ENCODE data around the gene CHMP1B.

Gene CHMP1B

GRCh38 chr18:11866764-11867163, 15.6 kb downstream of the CHMP1B start:
- Histone ChIP-seq H3K27me3 (ENCODE audit: control insufficient read depth, insufficient read depth, low read length) (no peaks in the 10 kb centered on the region), H3K27ac (ENCODE audit: low read length) (no peak overlapping the region), H3K4me1 (ENCODE audit: control insufficient read depth, insufficient read depth, low read length) (no peaks in the 10 kb centered on the region), H3K36me3 (ENCODE audit: control insufficient read depth, insufficient read depth, low read length) (no peaks in the 10 kb centered on the region), H3K4me3 (ENCODE audit: low read length) (no peak overlapping the region), H3K9me3 (ENCODE audit: control insufficient read depth, insufficient read depth, low read length) (no peaks in the 10 kb centered on the region)
- WGBS (ENCODE audit: insufficient coverage, insufficient read length), result no CpG with 5 or more reads among the region's 5 CpGs
- no peak for DNase-seq (ENCODE audit: low read depth, low spot score)

GRCh38 chr18:11868230-11868629, 17.0 kb downstream of the CHMP1B start:
- no peaks in the 10 kb centered on the region for H3K36me3 ChIP-seq (ENCODE audit: control insufficient read depth, insufficient read depth, low read length)
- H3K27me3 ChIP-seq (ENCODE audit: control insufficient read depth, insufficient read depth, low read length), result no peaks in the 10 kb centered on the region
- no peak overlapping the region for H3K27ac ChIP-seq (ENCODE audit: low read length)
- no peak overlapping the region for H3K4me3 ChIP-seq (ENCODE audit: low read length)
- WGBS (ENCODE audit: insufficient coverage, insufficient read length), result no CpG with 5 or more reads among the region's 8 CpGs
- H3K4me1 ChIP-seq (ENCODE audit: control insufficient read depth, insufficient read depth, low read length), result no peaks in the 10 kb centered on the region
- DNase-seq (ENCODE audit: low read depth, low spot score), result no peak
- H3K9me3 ChIP-seq (ENCODE audit: control insufficient read depth, insufficient read depth, low read length), result no peaks in the 10 kb centered on the region

- H3K9me3 ChIP-seq (ENCODE audit: control insufficient read depth, insufficient read depth, low read length), result no peaks in the 10 kb centered on the region
- H3K4me1 ChIP-seq (ENCODE audit: control insufficient read depth, insufficient read depth, low read length), result no peaks in the 10 kb centered on the region
- H3K27ac ChIP-seq (ENCODE audit: low read length), result no peak overlapping the region
- no peak overlapping the region for H3K4me3 ChIP-seq (ENCODE audit: low read length)
- H3K36me3 ChIP-seq (ENCODE audit: control insufficient read depth, insufficient read depth, low read length), result no peaks in the 10 kb centered on the region
- DNase-seq (ENCODE audit: low read depth, low spot score), result no peak
- no peaks in the 10 kb centered on the region for H3K27me3 ChIP-seq (ENCODE audit: control insufficient read depth, insufficient read depth, low read length)
- WGBS (ENCODE audit: insufficient coverage, insufficient read length), result no CpG with 5 or more reads among the region's 5 CpGs
These were observed 20.3 kb downstream of the CHMP1B start for GRCh38 chr18:11871501-11871900.

- no peaks in the 10 kb centered on the region for H3K36me3 ChIP-seq (ENCODE audit: control insufficient read depth, insufficient read depth, low read length)
- no peak for DNase-seq (ENCODE audit: low read depth, low spot score)
- H3K27ac ChIP-seq (ENCODE audit: low read length), result no peak overlapping the region
- H3K4me3 ChIP-seq (ENCODE audit: low read length), result no peak overlapping the region
- H3K4me1 ChIP-seq (ENCODE audit: control insufficient read depth, insufficient read depth, low read length), result no peaks in the 10 kb centered on the region
- H3K27me3 ChIP-seq (ENCODE audit: control insufficient read depth, insufficient read depth, low read length), result no peaks in the 10 kb centered on the region
- WGBS (ENCODE audit: insufficient coverage, insufficient read length), result no CpG with 5 or more reads among the region's 13 CpGs
- no peaks in the 10 kb centered on the region for H3K9me3 ChIP-seq (ENCODE audit: control insufficient read depth, insufficient read depth, low read length)
These were observed 21.4 kb downstream of the CHMP1B start for GRCh38 chr18:11872479-11873136.

- Histone ChIP-seq H3K27me3 (ENCODE audit: control insufficient read depth, insufficient read depth, low read length) (no peaks in the 10 kb centered on the region), H3K4me1 (ENCODE audit: control insufficient read depth, insufficient read depth, low read length) (no peaks in the 10 kb centered on the region), H3K9me3 (ENCODE audit: control insufficient read depth, insufficient read depth, low read length) (no peaks in the 10 kb centered on the region), H3K4me3 (ENCODE audit: low read length) (no peak overlapping the region), H3K36me3 (ENCODE audit: control insufficient read depth, insufficient read depth, low read length) (no peaks in the 10 kb centered on the region), H3K27ac (ENCODE audit: low read length) (no peak overlapping the region)
- no CpG with 5 or more reads among the region's 15 CpGs for WGBS (ENCODE audit: insufficient coverage, insufficient read length)
- DNase-seq (ENCODE audit: low read depth, low spot score), result no peak
These were observed 22.6 kb downstream of the CHMP1B start for GRCh38 chr18:11873670-11874340.

- Histone ChIP-seq H3K9me3 (ENCODE audit: control insufficient read depth, insufficient read depth, low read length) (no peaks in the 10 kb centered on the region), H3K4me1 (ENCODE audit: control insufficient read depth, insufficient read depth, low read length) (no peaks in the 10 kb centered on the region), H3K27me3 (ENCODE audit: control insufficient read depth, insufficient read depth, low read length) (no peaks in the 10 kb centered on the region), H3K27ac (ENCODE audit: low read length) (no peak overlapping the region), H3K4me3 (ENCODE audit: low read length) (no peak overlapping the region), H3K36me3 (ENCODE audit: control insufficient read depth, insufficient read depth, low read length) (no peaks in the 10 kb centered on the region)
- WGBS (ENCODE audit: insufficient coverage, insufficient read length), result no CpG with 5 or more reads among the region's 8 CpGs
- DNase-seq (ENCODE audit: low read depth, low spot score), result no peak
These were observed 23.5 kb downstream of the CHMP1B start for GRCh38 chr18:11874676-11875075.

GRCh38 chr18:11877497-11878135, 26.4 kb downstream of the CHMP1B start:
- no CpG with 5 or more reads among the region's 10 CpGs for WGBS (ENCODE audit: insufficient coverage, insufficient read length)
- no peak overlapping the region for H3K27ac ChIP-seq (ENCODE audit: low read length)

GRCh38 chr18:11880586-11881304, 29.5 kb downstream of the CHMP1B start:
- no peaks in the 10 kb centered on the region for H3K4me1 ChIP-seq (ENCODE audit: control insufficient read depth, insufficient read depth, low read length)
- peaks cover 4% of the 10 kb centered on the region; the same call in 1 of the 2 replicates for H3K36me3 ChIP-seq (ENCODE audit: control insufficient read depth, insufficient read depth, low read length)
- no peak overlapping the region for H3K4me3 ChIP-seq (ENCODE audit: low read length)
- DNase-seq (ENCODE audit: low read depth, low spot score), result no peak
- no peaks in the 10 kb centered on the region for H3K27me3 ChIP-seq (ENCODE audit: control insufficient read depth, insufficient read depth, low read length)
- no peaks in the 10 kb centered on the region for H3K9me3 ChIP-seq (ENCODE audit: control insufficient read depth, insufficient read depth, low read length)
- WGBS (ENCODE audit: insufficient coverage, insufficient read length), result no CpG with 5 or more reads among the region's 30 CpGs
- H3K27ac ChIP-seq (ENCODE audit: low read length), result no peak overlapping the region

More at GRCh38 chr18:11877497-11878135, 26.4 kb downstream of the CHMP1B start:
- no peaks in the 10 kb centered on the region for H3K9me3 ChIP-seq (ENCODE audit: control insufficient read depth, insufficient read depth, low read length)
- H3K4me3 ChIP-seq (ENCODE audit: low read length), result no peak overlapping the region
- peaks cover 4% of the 10 kb centered on the region; the same call in 1 of the 2 replicates for H3K36me3 ChIP-seq (ENCODE audit: control insufficient read depth, insufficient read depth, low read length)
- no peaks in the 10 kb centered on the region for H3K4me1 ChIP-seq (ENCODE audit: control insufficient read depth, insufficient read depth, low read length)
- no peaks in the 10 kb centered on the region for H3K27me3 ChIP-seq (ENCODE audit: control insufficient read depth, insufficient read depth, low read length)
- no peak for DNase-seq (ENCODE audit: low read depth, low spot score)

- no CpG with 5 or more reads among the region's 4 CpGs for WGBS (ENCODE audit: insufficient coverage, insufficient read length)
- DNase-seq (ENCODE audit: low read depth, low spot score), result no peak
- Histone ChIP-seq H3K27me3 (ENCODE audit: control insufficient read depth, insufficient read depth, low read length) (no peaks in the 10 kb centered on the region), H3K4me3 (ENCODE audit: low read length) (no peak overlapping the region), H3K36me3 (ENCODE audit: control insufficient read depth, insufficient read depth, low read length) (peaks cover 9% of the 10 kb centered on the region), H3K9me3 (ENCODE audit: control insufficient read depth, insufficient read depth, low read length) (no peaks in the 10 kb centered on the region), H3K4me1 (ENCODE audit: control insufficient read depth, insufficient read depth, low read length) (no peaks in the 10 kb centered on the region), H3K27ac (ENCODE audit: low read length) (no peak overlapping the region)
These were observed 31.4 kb downstream of the CHMP1B start for GRCh38 chr18:11882636-11883035.

GRCh38 chr18:11883153-11883552, 31.9 kb downstream of the CHMP1B start:
- Histone ChIP-seq H3K27me3 (ENCODE audit: control insufficient read depth, insufficient read depth, low read length) (no peaks in the 10 kb centered on the region), H3K4me1 (ENCODE audit: control insufficient read depth, insufficient read depth, low read length) (no peaks in the 10 kb centered on the region), H3K4me3 (ENCODE audit: low read length) (no peak overlapping the region), H3K36me3 (ENCODE audit: control insufficient read depth, insufficient read depth, low read length) (peaks cover 9% of the 10 kb centered on the region), H3K9me3 (ENCODE audit: control insufficient read depth, insufficient read depth, low read length) (no peaks in the 10 kb centered on the region), H3K27ac (ENCODE audit: low read length) (no peak overlapping the region)
- DNase-seq (ENCODE audit: low read depth, low spot score), result no peak
- WGBS (ENCODE audit: insufficient coverage, insufficient read length), result no CpG with 5 or more reads among the region's 1 CpG

All from iPS DF 6.9 (cell line).